Mesendoderm (in vitro differentiated cells): ENCODE results near the gene KIAA1549.
"Not testable (repeated sequence)": the region's sequence is repeated elsewhere in the genome, so short reads cannot be mapped to it uniquely, and the experiment has no call there.

ENCODE experiments used
- DNase-seq: peaks from one replicate; pipeline ENCODE4 v3.0.0; 2013
- H2AK5ac ChIP-seq: 2 replicates; pipeline ENCODE4 v1.6.1; 2013; ENCODE audit warnings: low read length, inconsistent platforms
- H2BK120ac ChIP-seq: 2 replicates; pipeline ENCODE4 v1.6.1; 2013; ENCODE audit warnings: low read depth, mild to moderate bottlenecking, low read length, moderate library complexity, mixed read lengths
- H2BK15ac ChIP-seq: replicated peaks from 2 replicates; pipeline ENCODE4 v1.6.1; 2013; ENCODE audit warnings: low read depth, mild to moderate bottlenecking, moderate library complexity
- H2BK5ac ChIP-seq: 2 replicates; pipeline ENCODE4 v1.6.1; 2013; ENCODE audit warnings: low read length, inconsistent platforms
- H3K18ac ChIP-seq: 2 replicates; pipeline ENCODE4 v1.6.1; 2013; ENCODE audit warnings: mild to moderate bottlenecking, low read length, mixed read lengths
- H3K23ac ChIP-seq: one replicate; pipeline ENCODE4 v1.6.1; 2013; ENCODE audit warnings: low read length
- H3K27ac ChIP-seq: 2 replicates; pipeline ENCODE4 v1.5.1; 2013; ENCODE audit warnings: low read depth, mild to moderate bottlenecking, inconsistent platforms, low read length, moderate library complexity
- H3K27me3 ChIP-seq: 2 replicates; pipeline ENCODE4 v1.6.1; 2013; ENCODE audit warnings: low read length, control low read depth, mild to moderate bottlenecking, inconsistent platforms; ENCODE audit not compliant: insufficient read depth, poor library complexity
- H3K36me3 ChIP-seq: 2 replicates; pipeline ENCODE4 v1.6.1; 2013; ENCODE audit warnings: low read length, inconsistent platforms; ENCODE audit not compliant: control insufficient read depth, insufficient read depth
- H3K4ac ChIP-seq: one replicate; pipeline ENCODE4 v1.6.1; 2013; ENCODE audit warnings: low read depth, mild to moderate bottlenecking, low read length, moderate library complexity
- H3K4me1 ChIP-seq: 2 replicates; pipeline ENCODE4 v1.6.1; 2013; ENCODE audit warnings: low read depth, low read length, inconsistent platforms; ENCODE audit not compliant: control insufficient read depth
- H3K4me2 ChIP-seq: 2 replicates; pipeline ENCODE4 v1.6.1; 2013; ENCODE audit warnings: low read length
- H3K4me3 ChIP-seq: 2 replicates; pipeline ENCODE4 v1.5.1; 2013; ENCODE audit warnings: mild to moderate bottlenecking, low read length
- H3K56ac ChIP-seq: one replicate; pipeline ENCODE4 v1.6.1; 2013; ENCODE audit warnings: low read length
- H3K79me1 ChIP-seq: 2 replicates; pipeline ENCODE4 v1.6.1; 2013; ENCODE audit warnings: low read length, inconsistent platforms
- H3K79me2 ChIP-seq: 2 replicates; pipeline ENCODE4 v1.6.1; 2013; ENCODE audit warnings: mild to moderate bottlenecking, low read length; ENCODE audit not compliant: control insufficient read depth, insufficient read depth
- H3K9ac ChIP-seq: 2 replicates; pipeline ENCODE4 v1.6.1; 2013; ENCODE audit warnings: low read length, inconsistent platforms
- H4K5ac ChIP-seq: one replicate; pipeline ENCODE4 v1.6.1; 2013; ENCODE audit warnings: low read length
- H4K8ac ChIP-seq: one replicate; pipeline ENCODE4 v1.6.1; 2013; ENCODE audit warnings: low read depth, mild to moderate bottlenecking, control low read depth, low read length, moderate library complexity
- WGBS: extraction: QIAGEN DNeasy Blood & Tissue Kit; methylation state at CpG from one replicate; pipeline ENCODE4 v1.1.7; 2013; ENCODE audit warnings: low lambda C conversion rate, missing lambda C conversion rate; ENCODE audit not compliant: insufficient coverage; ENCODE audit errors: extremely low coverage; 5-methylcytosine and 5-hydroxymethylcytosine counted together

The KIAA1549 gene

GRCh38 chr7:138816650-138817049 is 164.5 kb downstream of the KIAA1549 start:
- Histone ChIP-seq H3K27ac (no peak overlapping the region), H3K23ac (no peak overlapping the region), H3K27me3 (no peaks in the 10 kb centered on the region), H2BK120ac (no peak overlapping the region), H3K4me2 (no peak overlapping the region), H3K4me3 (no peak overlapping the region), H3K18ac (no peak overlapping the region), H2BK15ac (no peak overlapping the region), H3K4me1 (no peaks in the 10 kb centered on the region), H4K5ac (no peak overlapping the region), H3K56ac (no peak overlapping the region), H2BK5ac (no peak overlapping the region), H2AK5ac (no peak overlapping the region), H3K79me1 (no peaks in the 10 kb centered on the region), H3K9ac (no peak overlapping the region), H3K4ac (no peak overlapping the region), H3K79me2 (no peaks in the 10 kb centered on the region), H3K36me3 (no peaks in the 10 kb centered on the region), H4K8ac (no peak overlapping the region)
- no peak for DNase-seq
- no CpG with 5 or more reads among the region's 1 CpG for WGBS

GRCh38 chr7:138814816-138815332 is 166.3 kb downstream of the KIAA1549 start:
- no peak for DNase-seq
- no peak overlapping the region for H4K5ac ChIP-seq
- no peak overlapping the region for H2BK120ac ChIP-seq
- H2BK15ac ChIP-seq = no peak overlapping the region
- no peak overlapping the region for H3K23ac ChIP-seq
- no peak overlapping the region for H3K4me2 ChIP-seq
- H3K4me3 ChIP-seq = no peak overlapping the region
- no peaks in the 10 kb centered on the region for H3K36me3 ChIP-seq
- no peak overlapping the region for H4K8ac ChIP-seq
- no peaks in the 10 kb centered on the region for H3K4me1 ChIP-seq
- H3K56ac ChIP-seq = no peak overlapping the region
- no peaks in the 10 kb centered on the region for H3K27me3 ChIP-seq
- H3K9ac ChIP-seq = no peak overlapping the region
- H3K27ac ChIP-seq = no peak overlapping the region
- H3K18ac ChIP-seq = no peak overlapping the region
- H3K4ac ChIP-seq = no peak overlapping the region
- no peaks in the 10 kb centered on the region for H3K79me1 ChIP-seq
- no peak overlapping the region for H2AK5ac ChIP-seq
- no peaks in the 10 kb centered on the region for H3K79me2 ChIP-seq
- H2BK5ac ChIP-seq = no peak overlapping the region
- WGBS = no CpG with 5 or more reads among the region's 1 CpG

GRCh38 chr7:138813945-138814344 is 167.2 kb downstream of the KIAA1549 start:
- H3K27me3 ChIP-seq = no peaks in the 10 kb centered on the region
- DNase-seq = no peak
- H4K5ac ChIP-seq = no peak overlapping the region
- H2BK5ac ChIP-seq = no peak overlapping the region
- no peaks in the 10 kb centered on the region for H3K79me2 ChIP-seq
- no peak overlapping the region for H2BK15ac ChIP-seq
- no peak overlapping the region for H3K4me2 ChIP-seq
- no CpG with 5 or more reads among the region's 2 CpGs for WGBS
- no peak overlapping the region for H3K27ac ChIP-seq
- H4K8ac ChIP-seq = no peak overlapping the region
- H3K18ac ChIP-seq = no peak overlapping the region
- H2AK5ac ChIP-seq = no peak overlapping the region
- H3K56ac ChIP-seq = no peak overlapping the region
- no peak overlapping the region for H3K9ac ChIP-seq
- no peak overlapping the region for H3K4me3 ChIP-seq
- H3K36me3 ChIP-seq = no peaks in the 10 kb centered on the region
- no peak overlapping the region for H2BK120ac ChIP-seq
- H3K23ac ChIP-seq = no peak overlapping the region
- no peaks in the 10 kb centered on the region for H3K4me1 ChIP-seq
- no peak overlapping the region for H3K4ac ChIP-seq
- H3K79me1 ChIP-seq = no peaks in the 10 kb centered on the region

- H3K27me3 ChIP-seq, H3K4me3 ChIP-seq, H3K4ac ChIP-seq, H3K23ac ChIP-seq, H3K27ac ChIP-seq, H3K4me1 ChIP-seq, DNase-seq, H4K8ac ChIP-seq, H2BK15ac ChIP-seq, H3K79me1 ChIP-seq, H3K79me2 ChIP-seq, H3K4me2 ChIP-seq, H3K36me3 ChIP-seq, H2BK120ac ChIP-seq, H4K5ac ChIP-seq, H3K56ac ChIP-seq, H2BK5ac ChIP-seq, H2AK5ac ChIP-seq, H3K9ac ChIP-seq, H3K18ac ChIP-seq: not testable (repeated sequence)
- whole genome bisulfite sequencing = no CpG with 5 or more reads among the region's 2 CpGs
Measured at GRCh38 chr7:138811327-138811726, 169.9 kb downstream of the KIAA1549 start.

- H3K56ac ChIP-seq = no peak overlapping the region
- H4K5ac ChIP-seq = no peak overlapping the region
- WGBS = no CpG with 5 or more reads among the region's 4 CpGs
- DNase-seq = no peak
- no peak overlapping the region for H3K9ac ChIP-seq
- no peaks in the 10 kb centered on the region for H3K4me1 ChIP-seq
- H2BK120ac ChIP-seq = no peak overlapping the region
- no peak overlapping the region for H4K8ac ChIP-seq
- H3K36me3 ChIP-seq = no peaks in the 10 kb centered on the region
- no peak overlapping the region for H2BK15ac ChIP-seq
- H3K4me3 ChIP-seq = no peak overlapping the region
- H3K27me3 ChIP-seq = no peaks in the 10 kb centered on the region
- H3K4me2 ChIP-seq = no peak overlapping the region
- H2AK5ac ChIP-seq = no peak overlapping the region
- H3K79me2 ChIP-seq = no peaks in the 10 kb centered on the region
- no peak overlapping the region for H3K4ac ChIP-seq
- H3K23ac ChIP-seq = no peak overlapping the region
- no peaks in the 10 kb centered on the region for H3K79me1 ChIP-seq
- H3K27ac ChIP-seq = no peak overlapping the region
- no peak overlapping the region for H2BK5ac ChIP-seq
- no peak overlapping the region for H3K18ac ChIP-seq
Measured at GRCh38 chr7:138809346-138809745, 171.8 kb downstream of the KIAA1549 start.

GRCh38 chr7:138804618-138805017 is 176.6 kb downstream of the KIAA1549 start:
- Histone ChIP-seq H2BK15ac (no peak overlapping the region), H3K4me1 (no peaks in the 10 kb centered on the region), H3K27me3 (no peaks in the 10 kb centered on the region), H3K79me2 (no peaks in the 10 kb centered on the region), H3K23ac (no peak overlapping the region), H3K4ac (no peak overlapping the region), H3K4me2 (no peak overlapping the region), H3K79me1 (no peaks in the 10 kb centered on the region), H3K18ac (no peak overlapping the region), H3K4me3 (no peak overlapping the region), H4K8ac (no peak overlapping the region), H2BK5ac (no peak overlapping the region), H2AK5ac (no peak overlapping the region), H2BK120ac (no peak overlapping the region), H4K5ac (no peak overlapping the region), H3K36me3 (no peaks in the 10 kb centered on the region), H3K27ac (no peak overlapping the region), H3K56ac (no peak overlapping the region), H3K9ac (no peak overlapping the region)
- DNase-seq = no peak
- no CpG with 5 or more reads among the region's 1 CpG for WGBS
